ENCODE results near the gene C1QL2.

GRCh38 chr2:119155633-119156032 lies 2.9 kb downstream of the C1QL2 start:
- TF ChIP-seq CTCF (IDR thresholded peaks at IDR 0.05): no peak
- no peak for TF ChIP-seq POLR2A (IDR thresholded peaks at IDR 0.05)
